Neutrophil (primary cell): ENCODE results near the gene KCTD21.
"Not testable (repeated sequence)": the region's sequence is repeated elsewhere in the genome, so short reads cannot be mapped to it uniquely, and the experiment has no call there.

ENCODE experiments used
- H3K27ac ChIP-seq: fragments of 200-600 bp; sonication (generic); 2 replicates; pipeline ENCODE4 v1.5.1; 2016; ENCODE audit warnings: mild to moderate bottlenecking, moderate library complexity
- H3K27me3 ChIP-seq: fragments of 200-600 bp; sonication (generic); 2 replicates; pipeline ENCODE4 v1.6.0; 2016; ENCODE audit warnings: mild to moderate bottlenecking
- H3K36me3 ChIP-seq: fragments of 200-600 bp; sonication (generic); 2 replicates; pipeline ENCODE4 v1.5.1; 2017
- H3K4me1 ChIP-seq, 2 experiments: fragments of 200-600 bp in 1 of 2; sonication (generic) in 1 of 2; 1 replicate in 1 of 2; 2 replicates in 1 of 2; pipeline versions ENCODE4 v1.5.1 to v1.6.1; 2013 to 2016; ENCODE audit warnings: low read depth in 1 of 2, low read length in 1 of 2, mild to moderate bottlenecking in 1 of 2, moderate library complexity in 1 of 2; ENCODE audit not compliant: control insufficient read depth in 1 of 2, insufficient read depth in 1 of 2
- H3K4me3 ChIP-seq, 2 experiments: fragments of 200-600 bp in 1 of 2; sonication (generic) in 1 of 2; 1 replicate in 1 of 2; 2 replicates in 1 of 2; pipeline ENCODE4 v1.5.1; 2013 to 2016; ENCODE audit warnings: low read depth in 1 of 2, low read length in 1 of 2, mild to moderate bottlenecking in 1 of 2, moderate library complexity in 1 of 2
- H3K9me3 ChIP-seq: fragments of 200-600 bp; sonication (generic); 2 replicates; pipeline ENCODE4 v1.5.1; 2016
- TF ChIP-seq, protein P1 (sequence below): fragments of 200-600 bp; sonication (generic); IDR thresholded peaks from 2 replicates; pipeline ENCODE4 v1.5.1; 2016; ENCODE audit warnings: antibody characterized with exemption

The KCTD21 gene

DNA sequence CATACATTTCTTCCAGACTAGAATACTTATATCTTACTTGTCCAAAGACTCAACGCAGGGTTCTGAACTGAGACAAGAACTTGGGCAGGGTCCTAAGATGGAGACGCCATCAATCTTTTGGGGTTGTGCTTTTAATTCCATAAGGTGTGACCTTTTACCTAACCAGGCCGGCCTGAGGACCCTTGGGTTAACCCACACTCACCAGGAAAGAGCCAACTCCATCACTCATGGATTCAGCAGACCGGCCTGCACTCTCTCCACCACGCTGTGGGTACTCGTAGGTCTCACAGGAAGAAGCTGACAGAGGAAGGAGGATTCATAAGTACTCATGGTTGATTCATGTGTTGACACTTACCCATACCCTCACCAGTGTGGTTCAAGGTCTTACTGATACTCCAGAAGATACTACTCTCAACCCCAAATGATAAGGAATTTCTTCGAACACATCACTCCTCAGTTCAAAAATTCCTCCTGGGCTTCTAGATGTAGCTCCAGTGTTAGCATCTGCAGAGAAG is 36.5 kb upstream of the KCTD21 start:
- TF ChIP-seq, protein P1, sequence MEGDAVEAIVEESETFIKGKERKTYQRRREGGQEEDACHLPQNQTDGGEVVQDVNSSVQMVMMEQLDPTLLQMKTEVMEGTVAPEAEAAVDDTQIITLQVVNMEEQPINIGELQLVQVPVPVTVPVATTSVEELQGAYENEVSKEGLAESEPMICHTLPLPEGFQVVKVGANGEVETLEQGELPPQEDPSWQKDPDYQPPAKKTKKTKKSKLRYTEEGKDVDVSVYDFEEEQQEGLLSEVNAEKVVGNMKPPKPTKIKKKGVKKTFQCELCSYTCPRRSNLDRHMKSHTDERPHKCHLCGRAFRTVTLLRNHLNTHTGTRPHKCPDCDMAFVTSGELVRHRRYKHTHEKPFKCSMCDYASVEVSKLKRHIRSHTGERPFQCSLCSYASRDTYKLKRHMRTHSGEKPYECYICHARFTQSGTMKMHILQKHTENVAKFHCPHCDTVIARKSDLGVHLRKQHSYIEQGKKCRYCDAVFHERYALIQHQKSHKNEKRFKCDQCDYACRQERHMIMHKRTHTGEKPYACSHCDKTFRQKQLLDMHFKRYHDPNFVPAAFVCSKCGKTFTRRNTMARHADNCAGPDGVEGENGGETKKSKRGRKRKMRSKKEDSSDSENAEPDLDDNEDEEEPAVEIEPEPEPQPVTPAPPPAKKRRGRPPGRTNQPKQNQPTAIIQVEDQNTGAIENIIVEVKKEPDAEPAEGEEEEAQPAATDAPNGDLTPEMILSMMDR, result no peak
- Histone ChIP-seq H3K36me3 (peaks cover 83% of the 10 kb centered on the region), H3K27me3 (no peaks in the 10 kb centered on the region), H3K9me3 (peaks cover 3% of the 10 kb centered on the region), H3K4me1 (peaks cover 4 to 7% of the 10 kb centered on the region in 2 experiments), H3K4me3 (no peak overlapping the region), H3K27ac (no peak overlapping the region)

- TF ChIP-seq, protein P1, result no peak
- no peak overlapping the region for H3K4me3 ChIP-seq
- H3K36me3 ChIP-seq, result peaks cover 88% of the 10 kb centered on the region
- H3K9me3 ChIP-seq, result peaks cover 3% of the 10 kb centered on the region
- H3K27ac ChIP-seq, result peak overlapping the region; percentile 6
- H3K4me1 ChIP-seq, result peaks cover 4 to 7% of the 10 kb centered on the region in 2 experiments
- H3K27me3 ChIP-seq, result no peaks in the 10 kb centered on the region
These were observed 36.1 kb upstream of the KCTD21 start for GRCh38 chr11:78224506-78224905.

DNA sequence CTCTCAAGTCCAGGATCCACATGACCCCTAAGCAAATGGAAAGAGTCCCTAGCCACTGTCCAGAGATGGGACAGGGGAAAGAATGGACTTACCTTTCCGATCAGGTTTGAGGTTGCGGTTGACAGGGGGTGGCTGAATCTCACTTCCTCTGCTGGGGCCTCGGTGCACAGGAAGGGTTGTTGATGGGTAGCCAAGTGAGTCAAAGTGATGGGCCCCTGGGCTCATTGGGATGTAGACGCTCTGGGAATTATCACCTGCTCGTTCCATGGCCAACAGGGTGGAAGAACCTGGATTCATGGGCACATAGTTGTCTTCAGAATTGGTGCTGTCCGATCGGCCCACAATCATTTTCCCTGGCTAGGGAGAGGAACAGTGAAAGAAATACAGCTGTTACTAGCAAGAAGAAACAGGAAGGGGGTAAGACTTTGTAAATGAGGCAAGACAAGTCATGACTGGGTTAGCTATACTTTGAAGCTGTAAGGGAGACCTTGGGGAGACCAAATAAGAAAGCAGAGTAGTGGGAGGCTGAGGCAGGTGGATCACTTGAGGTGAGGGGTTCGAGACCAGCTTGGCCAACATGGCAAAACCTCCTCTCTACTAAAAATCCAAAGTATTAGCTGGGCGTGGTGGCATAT is 35.0 kb upstream of the KCTD21 start:
- Histone ChIP-seq H3K27me3 (no peaks in the 10 kb centered on the region), H3K4me3 (no peak overlapping the region), H3K27ac (no peak overlapping the region), H3K9me3 (peaks cover 3% of the 10 kb centered on the region), H3K4me1 (peaks cover under 1 to 1% of the 10 kb centered on the region in 2 experiments), H3K36me3 (peaks cover 92% of the 10 kb centered on the region)
- TF ChIP-seq, protein P1, result no peak

- not testable (repeated sequence) for H3K27me3 ChIP-seq, H3K4me3 ChIP-seq, H3K27ac ChIP-seq, H3K4me1 ChIP-seq, H3K9me3 ChIP-seq
- peaks cover 98% of the 10 kb centered on the region for H3K36me3 ChIP-seq
These were observed 34.3 kb upstream of the KCTD21 start for GRCh38 chr11:78222726-78223125.

GRCh38 chr11:78221396-78222315 is 33.2 kb upstream of the KCTD21 start:
- H3K4me1 ChIP-seq, result no peaks in the 10 kb centered on the region
- H3K36me3 ChIP-seq, result peaks cover 100% of the 10 kb centered on the region
- no peak overlapping the region for H3K4me3 ChIP-seq
- TF ChIP-seq, protein P1, result no peak
- H3K9me3 ChIP-seq, result peaks cover 3% of the 10 kb centered on the region
- no peaks in the 10 kb centered on the region for H3K27me3 ChIP-seq
- no peak overlapping the region for H3K27ac ChIP-seq
